Epithelial cell of proximal tubule (primary cell): Measurements from ENCODE around the gene TBC1D3G. TPM values are rescaled to one million over a fixed set of nuclear protein-coding genes. Genes with fewer than 3 reads are reported as not detected.
"Not testable (repeated sequence)": the region's sequence is repeated elsewhere in the genome, so short reads cannot be mapped to it uniquely, and the experiment has no call there.

ENCODE experiments used
- DNase-seq: peaks from one replicate; pipeline ENCODE4 v3.0.0-alpha.2; 2011; ENCODE audit warnings: low read depth
- H3K4me3 ChIP-seq: 2 replicates; pipeline ENCODE4 v1.5.1; 2011; ENCODE audit warnings: low read depth, mild to moderate bottlenecking, low read length
- total RNA-seq: library from RNA; depleted of rRNA; stranded (reverse); fragments of >200 nt; gene quantifications from 2 replicates; pipeline ENCODE4 v1.2.3, GENCODE V29; 2015

The TBC1D3G gene
- total RNA-seq = not detected in 2 replicates

DNA sequence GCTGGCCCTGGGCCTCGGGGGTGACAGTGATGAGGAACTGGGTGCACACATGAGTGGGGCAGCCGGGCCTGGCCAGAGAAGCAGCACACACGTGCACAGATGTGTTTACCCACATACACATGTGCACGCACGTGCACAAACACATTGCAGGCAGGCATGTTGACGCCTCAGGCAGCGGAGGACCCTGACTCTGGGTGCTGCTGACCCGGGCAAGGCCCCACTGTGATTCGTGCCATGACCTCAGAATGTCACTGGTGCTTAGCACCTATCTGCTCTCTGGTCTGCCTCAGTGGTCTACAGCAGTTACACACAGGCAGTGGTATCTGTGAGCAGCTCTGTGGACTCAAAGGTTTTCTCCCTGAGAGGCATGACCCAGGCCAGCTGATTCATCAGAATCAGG is at the start of gene TBC1D3G:
TSS of gene TBC1D3G (plus strand) at position 301 of the 400 bp plus-strand sequence. CDS start 1,528 bp downstream, outside the sequence.
- not testable (repeated sequence) for DNase-seq, H3K4me3 ChIP-seq

GRCh38 chr17:36283256-36283655 is 40.4 kb upstream of the TBC1D3G start:
- not testable (repeated sequence) for H3K4me3 ChIP-seq, DNase-seq

- DNase-seq, H3K4me3 ChIP-seq: not testable (repeated sequence)
These were observed 39.5 kb upstream of the TBC1D3G start for GRCh38 chr17:36284219-36284618.

GRCh38 chr17:36289965-36290612 is 33.6 kb upstream of the TBC1D3G start:
- not testable (repeated sequence) for H3K4me3 ChIP-seq, DNase-seq

- DNase-seq, H3K4me3 ChIP-seq: not testable (repeated sequence)
These were observed 28.5 kb upstream of the TBC1D3G start for GRCh38 chr17:36295161-36295560.

- not testable (repeated sequence) for DNase-seq, H3K4me3 ChIP-seq
These were observed 7.9 kb upstream of the TBC1D3G start for GRCh38 chr17:36315736-36316135.

DNA sequence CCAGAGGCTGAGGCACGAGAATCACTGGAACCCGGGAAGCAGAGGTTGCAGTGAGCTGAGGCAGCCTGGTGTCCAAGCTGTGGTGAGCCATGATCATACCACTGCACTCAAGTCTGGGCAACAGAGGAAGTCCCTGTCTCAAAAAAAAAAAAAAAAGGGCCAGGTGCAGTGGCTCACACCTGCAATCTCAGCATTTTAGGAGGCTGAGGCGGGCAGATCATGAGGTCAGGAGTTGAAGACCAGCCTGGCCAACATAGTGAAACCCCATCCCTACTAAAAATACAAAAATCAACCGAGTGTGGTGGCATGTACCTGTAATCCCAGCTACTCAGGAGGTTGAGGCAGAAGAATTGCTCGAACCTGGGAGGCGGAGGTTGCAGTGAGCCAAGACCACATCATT is 38.8 kb downstream of the TBC1D3G start:
- not testable (repeated sequence) for H3K4me3 ChIP-seq, DNase-seq

DNA sequence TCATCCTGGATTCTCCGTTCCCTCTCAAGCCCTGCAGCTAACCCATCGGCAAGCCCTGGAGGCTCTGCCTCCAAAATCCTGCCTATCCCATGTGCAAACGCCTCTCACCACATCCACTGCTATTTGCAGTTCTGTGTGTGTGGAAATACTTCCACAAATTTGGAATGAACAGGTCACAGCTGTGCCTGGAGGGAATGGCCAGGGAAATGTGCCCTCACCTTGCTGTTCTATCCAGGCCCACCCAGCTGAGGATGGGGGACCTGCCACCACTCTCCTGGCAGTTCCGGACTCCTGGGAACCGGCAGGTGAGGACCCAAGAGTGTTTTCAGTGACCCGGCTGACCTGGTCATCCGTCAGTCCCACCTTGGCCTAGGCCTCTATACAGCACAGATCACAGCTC is 52.3 kb downstream of the TBC1D3G start:
- DNase-seq, H3K4me3 ChIP-seq: not testable (repeated sequence)

Other genes with a start within 250 kb of the TBC1D3G start
- gene CCL3, start 233.7 kb upstream of the TBC1D3G start, total RNA-seq = 1.3 TPM in 1 of 2 replicates, not detected in the other
- gene CCL4, start 220.1 kb upstream of the TBC1D3G start, total RNA-seq = 0.40 TPM in 1 of 2 replicates, not detected in the other
- 4.8 TPM in 1 of 2 replicates, not detected in the other for gene TBC1D3B, start 147.2 kb upstream of the TBC1D3G start, total RNA-seq
- not detected in 2 replicates for gene CCL3L1, start 127.1 kb upstream of the TBC1D3G start, total RNA-seq
- not detected in 2 replicates for gene CCL4L2, start 112.8 kb upstream of the TBC1D3G start, total RNA-seq
- gene TBC1D3I, start 59.3 kb upstream of the TBC1D3G start, total RNA-seq = not detected in 2 replicates
- gene TBC1D3H, start 64.6 kb downstream of the TBC1D3G start, total RNA-seq = not detected in 2 replicates
- gene ZNHIT3, start 162.8 kb downstream of the TBC1D3G start, total RNA-seq = 56.0 and 58.8 TPM in 2 replicates
- gene MYO19, start 211.0 kb downstream of the TBC1D3G start, total RNA-seq = 93.3 and 107 TPM in 2 replicates
- gene PIGW, start 211.1 kb downstream of the TBC1D3G start, total RNA-seq = 6.9 and 12.0 TPM in 2 replicates
- 26.9 and 32.6 TPM in 2 replicates for gene GGNBP2, start 221.0 kb downstream of the TBC1D3G start, total RNA-seq